ENCODE data around the gene RNU6-7.

The RNU6-7 gene

DNA sequence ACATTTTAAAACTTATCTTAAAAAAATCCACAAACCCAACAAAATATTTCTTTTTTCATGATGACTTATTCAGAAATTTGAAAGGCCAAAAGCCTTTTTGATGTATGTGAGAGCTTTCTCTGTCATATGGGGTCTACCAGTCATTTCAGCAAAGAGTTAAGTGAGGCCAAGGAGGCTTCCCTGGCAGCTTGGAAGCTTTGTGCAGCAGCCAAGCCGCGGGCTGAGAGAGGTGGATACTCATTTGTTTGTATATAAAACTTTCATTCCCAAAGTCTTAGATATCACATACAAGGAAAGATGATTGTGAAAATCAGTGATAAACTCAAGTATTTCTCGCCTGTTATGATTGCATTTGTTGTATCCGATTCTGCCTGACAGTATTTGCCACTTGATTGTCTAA is 49.7 kb downstream of the RNU6-7 start:
- Histone ChIP-seq H3K9me3 (replicated peaks; ENCODE audit: insufficient read depth, low read length) (no peaks in the 10 kb centered on the region), H3K4me2 (ENCODE audit: low read depth, low read length) (no peak overlapping the region), H2AFZ (ENCODE audit: low read length) (peak overlapping the region; percentile 69; the same call in 1 of the 2 replicates), H4K20me1 (ENCODE audit: insufficient read depth, low read length) (no peaks in the 10 kb centered on the region), H3K27ac (ENCODE audit: low read length) (no peak overlapping the region), H3K9ac (ENCODE audit: low read length) (no peak overlapping the region), H3K79me2 (ENCODE audit: low read length) (no peaks in the 10 kb centered on the region), H3K4me1 (ENCODE audit: low read length) (no peaks in the 10 kb centered on the region), H3K27me3 (replicated peaks; ENCODE audit: insufficient read depth, low read length) (no peaks in the 10 kb centered on the region), H3K4me3 (ENCODE audit: low read length) (no peak overlapping the region), H3K9me2 (replicated peaks; ENCODE audit: insufficient read depth, low read length) (no peaks in the 10 kb centered on the region), H3F3A (ENCODE audit: insufficient read depth, low read length) (no peaks in the 10 kb centered on the region), H3K36me3 (replicated peaks; ENCODE audit: insufficient read depth, low read length) (no peaks in the 10 kb centered on the region)
- no peak for TF ChIP-seq EZH2phosphoT487 (IDR thresholded peaks at IDR 0.05; ENCODE audit: low read length)
- TF ChIP-seq CTCF (IDR thresholded peaks at IDR 0.05; ENCODE audit: low read length): no peak
- no peak for TF ChIP-seq EZH2 (optimal IDR thresholded peaks at IDR 0.05; ENCODE audit: low read depth, low read length)
- no peak for DNase-seq
